ENCODE results near the gene EEF1E1.

GRCh38 chr6:8065519-8065911 is 36.8 kb downstream of the EEF1E1 start:
- no peak for TF ChIP-seq POLR2A (IDR thresholded peaks at IDR 0.05)
- TF ChIP-seq CTCF (IDR thresholded peaks at IDR 0.05): no peak
